Measurements from ENCODE around the gene SRRM3. TPM values are rescaled to one million over a fixed set of nuclear protein-coding genes. Genes with fewer than 3 reads are reported as not detected.

The SRRM3 gene
- total RNA-seq, 1 experiment from 2014 or later: 12.7 TPM

DNA sequence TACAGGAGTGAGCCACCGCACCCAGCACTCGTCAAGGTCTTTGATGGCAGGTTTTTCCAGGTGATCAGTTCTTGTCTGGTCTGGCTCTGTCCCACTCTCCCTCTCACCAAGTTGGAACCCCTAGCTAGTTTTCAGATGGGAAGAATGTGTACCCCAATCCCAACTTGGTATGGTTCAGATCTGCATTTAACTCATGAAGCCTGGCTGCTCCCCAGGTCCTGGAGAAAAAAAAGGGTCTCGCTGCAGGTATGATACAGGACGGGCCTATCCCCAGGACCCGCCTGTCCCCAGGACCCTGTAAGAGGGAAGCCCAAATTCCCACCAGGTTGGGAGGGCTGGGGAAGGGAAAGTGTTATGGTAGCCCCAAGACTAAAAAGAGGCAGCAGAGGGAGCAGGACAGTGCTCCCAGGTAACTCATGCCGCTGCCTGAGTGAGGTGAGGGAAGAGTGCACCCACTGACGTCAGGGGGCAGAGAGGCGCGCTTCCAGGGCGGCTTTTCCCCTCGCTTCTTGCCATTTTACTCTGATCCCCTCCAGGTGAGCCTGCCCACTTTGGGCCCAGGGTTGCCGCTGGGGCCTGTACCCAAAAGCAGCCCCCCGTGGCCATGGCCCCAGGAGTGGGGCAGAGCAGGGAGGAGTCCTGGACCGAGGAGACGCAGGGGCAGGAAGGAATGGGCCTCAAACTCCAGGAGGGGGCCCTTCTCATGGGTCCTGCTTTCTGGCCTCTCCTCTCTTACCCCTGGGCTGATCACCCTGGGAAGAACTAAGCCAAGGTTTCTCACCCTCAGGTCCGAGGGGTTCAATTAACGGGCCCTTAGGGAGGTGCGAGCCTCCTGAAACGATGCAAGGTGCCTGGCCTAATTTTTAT, 36.4 kb upstream of the SRRM3 start:
- H4K20me1 ChIP-seq (ENCODE audit: insufficient read depth): no peaks in the 10 kb centered on the region
- H3K9me2 ChIP-seq (ENCODE audit: insufficient read depth): no peaks in the 10 kb centered on the region
- H3K79me2 ChIP-seq (ENCODE audit: insufficient read depth, low read length): no peaks in the 10 kb centered on the region
- peak overlapping the region; percentile 93; the same call in 1 of the 2 replicates for H3K4me2 ChIP-seq (ENCODE audit: low read length)
- no peak overlapping the region for H3K27ac ChIP-seq (ENCODE audit: low read depth, low read length)
- ATAC-seq (no peak), DNase-seq (ENCODE audit: low read depth, low spot score) (no peak)
- peaks cover 2 to 13% of the 10 kb centered on the region in 2 experiments; a peak in 1 of 4 replicates for H3K4me1 ChIP-seq (ENCODE audit: control insufficient read depth in 1 of 2, insufficient read depth in 2 of 2, low read length in 2 of 2)
- ChIA-PET RAD21 (ENCODE audit: low non-redundant PET in 1 of 2, low total read pairs in 2 of 2, uncharacterized antibody in 2 of 2, unreplicated experiment in 2 of 2) (no interaction called here), CTCF (no interaction called here), POLR2A (no interaction called here)
- BruUV-seq (replicated peaks): no TSS peak
- H3K4me3 ChIP-seq (replicated peaks in 1 of 2; ENCODE audit: low read depth in 1 of 2, low read length in 2 of 2): no peak overlapping the region
- no peak overlapping the region for H2AFZ ChIP-seq (ENCODE audit: low read depth, low read length, poor library complexity, severe bottlenecking)
- intact Hi-C loops (cut with micrococcal nuclease): no loop called here
- TF ChIP-seq ZFX (IDR thresholded peaks at IDR 0.05) (no peak), ZNF274 (IDR thresholded peaks at IDR 0.05; ENCODE audit: low read depth, low read length) (no peak), CBX3 (IDR thresholded peaks at IDR 0.05; ENCODE audit: low read depth) (no peak), MAX (IDR thresholded peaks at IDR 0.05) (no peak), EZH2 (IDR thresholded peaks at IDR 0.05) (no peak), CEBPB (IDR thresholded peaks at IDR 0.05; ENCODE audit: low read depth) (no peak), EGR1 (IDR thresholded peaks at IDR 0.05; ENCODE audit: low read depth) (no peak), YY1 (IDR thresholded peaks at IDR 0.05; ENCODE audit: extremely low read depth, insufficient replicate concordance, low read depth, low read length) (no peak), ZBTB33 (IDR thresholded peaks at IDR 0.05; ENCODE audit: extremely low read depth, insufficient replicate concordance, low read length) (no peak), ELF1 (IDR thresholded peaks at IDR 0.05; ENCODE audit: borderline replicate concordance, low read depth) (no peak), POLR2AphosphoS5 (IDR thresholded peaks at IDR 0.05; ENCODE audit: low read depth, low read length) (no peak), EZH2phosphoT487 (IDR thresholded peaks at IDR 0.05; ENCODE audit: borderline replicate concordance) (no peak), SP1 (IDR thresholded peaks at IDR 0.05; ENCODE audit: low read depth) (no peak), JUND (IDR thresholded peaks at IDR 0.05) (no peak), TCF7L2 (IDR thresholded peaks at IDR 0.05; ENCODE audit: borderline replicate concordance, extremely low read depth, insufficient read depth, insufficient read length) (no peak)
- TF ChIP-seq, protein P1, sequence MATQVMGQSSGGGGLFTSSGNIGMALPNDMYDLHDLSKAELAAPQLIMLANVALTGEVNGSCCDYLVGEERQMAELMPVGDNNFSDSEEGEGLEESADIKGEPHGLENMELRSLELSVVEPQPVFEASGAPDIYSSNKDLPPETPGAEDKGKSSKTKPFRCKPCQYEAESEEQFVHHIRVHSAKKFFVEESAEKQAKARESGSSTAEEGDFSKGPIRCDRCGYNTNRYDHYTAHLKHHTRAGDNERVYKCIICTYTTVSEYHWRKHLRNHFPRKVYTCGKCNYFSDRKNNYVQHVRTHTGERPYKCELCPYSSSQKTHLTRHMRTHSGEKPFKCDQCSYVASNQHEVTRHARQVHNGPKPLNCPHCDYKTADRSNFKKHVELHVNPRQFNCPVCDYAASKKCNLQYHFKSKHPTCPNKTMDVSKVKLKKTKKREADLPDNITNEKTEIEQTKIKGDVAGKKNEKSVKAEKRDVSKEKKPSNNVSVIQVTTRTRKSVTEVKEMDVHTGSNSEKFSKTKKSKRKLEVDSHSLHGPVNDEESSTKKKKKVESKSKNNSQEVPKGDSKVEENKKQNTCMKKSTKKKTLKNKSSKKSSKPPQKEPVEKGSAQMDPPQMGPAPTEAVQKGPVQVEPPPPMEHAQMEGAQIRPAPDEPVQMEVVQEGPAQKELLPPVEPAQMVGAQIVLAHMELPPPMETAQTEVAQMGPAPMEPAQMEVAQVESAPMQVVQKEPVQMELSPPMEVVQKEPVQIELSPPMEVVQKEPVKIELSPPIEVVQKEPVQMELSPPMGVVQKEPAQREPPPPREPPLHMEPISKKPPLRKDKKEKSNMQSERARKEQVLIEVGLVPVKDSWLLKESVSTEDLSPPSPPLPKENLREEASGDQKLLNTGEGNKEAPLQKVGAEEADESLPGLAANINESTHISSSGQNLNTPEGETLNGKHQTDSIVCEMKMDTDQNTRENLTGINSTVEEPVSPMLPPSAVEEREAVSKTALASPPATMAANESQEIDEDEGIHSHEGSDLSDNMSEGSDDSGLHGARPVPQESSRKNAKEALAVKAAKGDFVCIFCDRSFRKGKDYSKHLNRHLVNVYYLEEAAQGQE (IDR thresholded peaks at IDR 0.05; ENCODE audit: low read depth): no peak
- TF ChIP-seq, protein P2, sequence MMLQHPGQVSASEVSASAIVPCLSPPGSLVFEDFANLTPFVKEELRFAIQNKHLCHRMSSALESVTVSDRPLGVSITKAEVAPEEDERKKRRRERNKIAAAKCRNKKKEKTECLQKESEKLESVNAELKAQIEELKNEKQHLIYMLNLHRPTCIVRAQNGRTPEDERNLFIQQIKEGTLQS (IDR thresholded peaks at IDR 0.05): no peak
- no peaks in the 10 kb centered on the region for H3K36me3 ChIP-seq (ENCODE audit: control insufficient read depth in 1 of 2, insufficient read depth in 2 of 2, low read length in 2 of 2)
- H3K9me3 ChIP-seq (ENCODE audit: control insufficient read depth in 1 of 2, insufficient read depth in 1 of 2, low read depth in 1 of 2, low read length in 2 of 2): no peaks in the 10 kb centered on the region
- H3K9ac ChIP-seq (ENCODE audit: low read length): no peak overlapping the region
- no peaks in the 10 kb centered on the region for H3K27me3 ChIP-seq (ENCODE audit: insufficient read depth, low read length)

Data from HCT116 (cell line).